Mesenteric fat pad (tissue), 1 donor: ENCODE results near the gene NIP7. TPM values are rescaled to one million over a fixed set of nuclear protein-coding genes. Genes with fewer than 3 reads are reported as not detected.

Experiments used
- DNase-seq: peaks from one replicate; pipeline ENCODE4 v3.0.0-alpha.2; 2020; ENCODE audit warnings: low spot score
- total RNA-seq: library from RNA; stranded (reverse); fragmentation: NEBNext Ultra II Directional; extraction: Animal tissue kit (Norgen Biotek cat#: 25700); gene quantifications from one replicate; pipeline ENCODE4 v1.2.1, GENCODE V29; 2021
- donor health status: DM: yes; HTN: yes; CAD: no.

NIP7 gene
- total RNA-seq, 1 donor from 2014 or later, result 32.8 TPM

- no peak for DNase-seq
Observed at GRCh38 chr16:69382421-69382820, 42.8 kb downstream of the NIP7 start.

- no peak for DNase-seq
Observed at GRCh38 chr16:69384974-69385373, 45.4 kb downstream of the NIP7 start.

DNA sequence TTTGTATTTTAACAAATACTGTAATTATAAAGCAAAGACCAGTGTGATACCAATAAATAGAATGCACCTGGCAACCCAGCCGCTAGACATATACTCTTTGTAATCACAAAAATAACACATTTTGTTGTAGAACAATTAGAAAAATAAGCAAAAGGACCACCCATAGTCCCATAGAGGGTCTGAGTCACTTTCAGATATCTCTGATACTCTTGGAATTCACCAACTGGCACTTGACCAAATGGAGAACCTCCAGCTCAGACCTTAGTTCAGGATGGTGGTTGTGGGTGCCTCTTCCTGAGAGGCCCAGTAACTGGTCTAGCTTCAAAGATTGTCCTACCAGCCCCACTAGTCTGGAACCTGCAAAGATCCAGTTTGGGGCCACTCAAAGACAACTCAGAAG lies 47.0 kb downstream of the NIP7 start:
- DNase-seq, result no peak

Other genes starting within 250 kb of the NIP7 start
- gene HAS3, start 234.1 kb upstream of the NIP7 start, total RNA-seq, result 0.77 TPM
- 84.5 TPM for gene CHTF8, start 207.2 kb upstream of the NIP7 start, total RNA-seq
- 57.4 TPM for gene UTP4, start 207.1 kb upstream of the NIP7 start, total RNA-seq
- 49.2 TPM for gene SNTB2, start 152.6 kb upstream of the NIP7 start, total RNA-seq
- gene VPS4A, start 28.4 kb upstream of the NIP7 start, total RNA-seq, result 36.3 TPM
- 14.8 TPM for gene PDF, start 9.2 kb upstream of the NIP7 start, total RNA-seq
- gene COG8, start 208 bp upstream of the NIP7 start, total RNA-seq, result 25.0 TPM
- 1.2 TPM for gene TMED6, start 12.0 kb downstream of the NIP7 start, total RNA-seq
- gene TERF2, start 46.2 kb downstream of the NIP7 start, total RNA-seq, result 30.6 TPM
- gene CYB5B, start 84.8 kb downstream of the NIP7 start, total RNA-seq, result 62.5 TPM
- 48.3 TPM for gene NFAT5, start 226.2 kb downstream of the NIP7 start, total RNA-seq